Bone marrow (tissue), 2 donors: ENCODE data around the gene ITGB6.

Experiments
- DNase-seq, 2 donors: peaks; one replicate each; lab custom pipeline; 2025; lab: John Stamatoyannopoulos, UW

The ITGB6 gene

DNA sequence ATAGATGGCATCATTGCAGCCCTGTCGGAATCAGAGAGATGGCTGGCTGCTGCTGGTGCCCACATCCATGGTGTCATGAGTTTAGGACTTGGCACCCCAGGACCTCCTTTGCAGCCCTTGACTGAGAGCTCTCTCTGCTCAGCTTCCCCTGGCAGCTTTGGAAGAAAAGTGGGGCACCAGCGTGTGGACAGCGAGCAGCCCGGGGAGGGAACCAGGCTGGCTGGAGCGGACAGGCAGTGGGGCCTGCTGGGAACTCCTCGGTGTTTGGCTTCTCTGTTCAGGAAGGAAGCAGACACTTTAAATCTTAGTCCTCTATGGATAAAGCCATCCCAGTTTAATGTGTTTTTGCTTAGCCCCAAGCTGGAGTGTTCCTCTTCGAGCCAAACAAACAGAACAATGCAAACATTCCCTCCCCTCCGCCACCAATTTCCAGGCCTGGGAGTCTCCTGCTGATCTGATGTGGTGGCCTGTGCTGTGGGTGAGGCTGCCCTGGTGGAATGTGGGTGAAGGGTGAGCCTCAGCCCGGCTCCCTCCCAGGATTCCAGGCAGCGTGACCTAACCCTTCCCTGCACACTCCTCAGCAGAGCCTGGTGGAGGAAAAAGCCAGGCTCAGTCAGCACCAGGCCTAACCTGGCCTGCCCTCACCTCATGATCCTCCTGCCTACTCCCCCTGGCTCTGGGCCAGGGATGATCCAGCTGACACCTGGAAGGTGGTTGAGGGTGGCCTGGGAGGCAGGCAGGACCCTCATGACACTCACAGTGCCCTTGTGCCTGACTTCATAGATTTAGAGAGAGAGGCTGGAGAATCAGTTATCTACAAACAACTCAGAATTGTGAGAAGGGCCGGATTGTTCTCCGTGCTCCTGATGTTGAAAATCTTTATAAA, 21.6 kb upstream of the ITGB6 start:
- no peak for DNase-seq

GRCh38 chr2:160220545-160221009, 20.5 kb upstream of the ITGB6 start:
- no peak for DNase-seq

- no peak for DNase-seq
Measured at GRCh38 chr2:160220026-160220425, 20.0 kb upstream of the ITGB6 start.

GRCh38 chr2:160214461-160215445, 14.7 kb upstream of the ITGB6 start:
- no peak for DNase-seq

DNA sequence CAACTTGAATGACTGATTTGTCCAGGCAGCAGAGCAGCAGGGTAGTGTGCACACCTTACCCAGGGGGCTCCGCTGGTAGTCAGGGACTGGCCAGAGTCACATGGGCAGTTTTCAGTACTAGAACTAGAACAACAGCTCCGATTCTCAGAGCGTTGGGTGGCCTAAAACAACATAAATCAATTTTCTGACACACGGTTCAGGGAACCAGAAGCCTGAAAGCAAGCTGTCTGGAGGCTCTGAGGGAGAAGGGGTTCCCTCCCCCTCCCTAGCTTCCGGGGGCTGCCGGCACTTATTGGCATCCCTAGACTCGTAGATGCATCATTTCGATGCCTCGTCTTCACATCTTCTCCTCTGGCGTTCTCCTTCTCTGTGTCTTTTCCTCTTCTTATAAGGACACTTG, 13.4 kb upstream of the ITGB6 start:
- DNase-seq = no peak

- DNase-seq = peak; percentile 44 to 49
Measured at GRCh38 chr2:160210599-160211138, 10.6 kb upstream of the ITGB6 start.

GRCh38 chr2:160209516-160209856, 9.4 kb upstream of the ITGB6 start:
- DNase-seq = no peak

DNA sequence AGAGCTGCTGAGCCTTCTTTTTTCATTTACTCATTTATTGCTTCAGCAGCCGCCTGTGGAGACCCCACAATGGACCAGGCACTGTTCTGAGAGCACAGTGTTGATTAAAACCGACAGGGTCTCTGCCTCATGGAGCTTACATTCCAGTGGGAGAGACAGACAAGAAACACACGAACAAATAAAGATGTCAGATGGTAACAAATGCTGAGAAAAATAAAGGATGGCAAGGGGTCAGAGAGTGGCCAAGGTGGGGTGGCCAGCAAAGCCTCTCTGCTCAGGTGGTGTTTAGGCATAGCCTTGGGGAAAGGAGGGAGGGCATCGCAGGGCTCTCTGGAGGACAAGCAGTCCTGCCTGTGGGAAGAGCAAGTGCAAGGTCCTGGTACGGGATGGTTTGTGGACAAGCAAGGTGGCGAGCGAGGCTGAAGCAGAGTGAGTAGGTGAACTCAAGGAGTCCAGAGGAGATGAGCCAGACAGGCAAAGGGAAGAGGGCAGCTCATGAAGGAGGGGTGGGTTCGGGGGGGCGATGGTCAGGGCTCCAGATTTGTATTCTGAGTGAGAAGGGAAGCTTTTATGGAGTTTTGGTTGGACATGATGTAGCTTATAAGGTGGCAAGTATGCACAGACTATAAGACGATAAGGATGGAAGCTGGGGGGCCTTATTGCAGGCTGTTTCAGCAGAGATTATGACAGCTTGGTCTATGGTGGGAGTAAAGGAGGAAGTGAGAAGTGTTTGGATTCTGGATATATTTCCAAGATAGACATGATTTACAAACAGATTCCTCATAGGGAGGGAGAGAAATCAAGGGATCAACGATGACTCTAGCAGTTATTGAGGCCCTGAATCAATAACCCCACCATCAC, 8.8 kb upstream of the ITGB6 start:
- no peak for DNase-seq

DNA sequence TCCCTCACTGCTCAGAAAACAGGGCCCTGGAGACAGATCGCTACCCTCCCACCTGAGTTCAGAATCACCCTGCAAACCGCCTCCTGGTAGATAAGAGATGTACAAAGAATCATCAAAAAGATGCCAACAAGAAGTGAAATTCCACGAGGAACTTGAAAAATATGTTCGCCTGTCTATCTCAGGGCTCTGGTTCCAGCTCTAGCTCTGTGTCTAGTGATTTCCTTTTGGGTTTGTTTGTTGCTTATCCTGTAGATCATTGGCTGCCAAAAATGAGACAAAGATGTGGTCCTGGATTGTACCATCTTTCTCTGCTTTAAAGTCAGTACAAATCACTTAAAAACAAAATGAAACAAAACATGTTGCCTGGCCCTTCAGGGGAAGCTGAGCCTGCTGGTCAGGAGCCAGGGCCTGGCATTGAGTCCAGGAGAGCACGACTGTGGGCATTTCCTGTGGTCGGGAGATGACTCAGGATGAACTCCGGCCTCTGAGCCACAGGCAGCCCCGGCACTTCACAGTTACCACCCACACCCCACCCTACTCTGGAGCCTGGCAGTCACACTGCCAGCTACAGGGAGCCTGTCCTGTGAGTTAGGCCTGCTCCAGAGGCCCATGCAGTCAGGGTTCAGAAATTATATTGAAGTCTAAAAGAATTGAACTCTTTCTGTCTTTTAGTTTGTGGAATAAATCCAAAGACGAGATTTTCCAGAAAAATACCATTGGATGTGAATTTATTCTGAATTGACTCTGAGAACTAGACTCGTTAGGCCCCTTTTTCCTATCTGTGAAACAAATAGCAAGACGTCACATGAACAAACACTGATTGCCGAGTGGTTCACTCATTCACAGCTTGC, 8.0 kb upstream of the ITGB6 start:
- DNase-seq = peak in 1 of 2 donors; percentile 20

DNA sequence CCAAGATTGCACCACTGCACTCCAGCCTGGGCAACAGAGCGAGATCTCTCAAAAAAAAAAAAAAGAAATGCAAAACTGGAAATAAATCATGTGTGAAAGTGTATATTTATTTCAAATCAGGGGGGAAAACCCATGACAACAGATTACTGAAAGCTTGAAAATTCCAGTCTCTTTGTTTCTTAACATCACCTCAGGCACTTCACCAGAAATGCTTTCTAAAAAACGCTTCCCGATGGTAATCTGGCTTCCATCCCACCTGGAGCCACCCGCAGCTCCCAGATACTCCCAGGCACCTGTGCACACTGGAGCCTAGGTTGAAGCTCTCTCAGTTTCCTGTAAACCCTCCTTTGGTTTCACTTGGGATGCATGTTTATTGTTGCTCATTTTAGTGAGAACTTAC, 7.2 kb upstream of the ITGB6 start:
- no peak for DNase-seq

DNA sequence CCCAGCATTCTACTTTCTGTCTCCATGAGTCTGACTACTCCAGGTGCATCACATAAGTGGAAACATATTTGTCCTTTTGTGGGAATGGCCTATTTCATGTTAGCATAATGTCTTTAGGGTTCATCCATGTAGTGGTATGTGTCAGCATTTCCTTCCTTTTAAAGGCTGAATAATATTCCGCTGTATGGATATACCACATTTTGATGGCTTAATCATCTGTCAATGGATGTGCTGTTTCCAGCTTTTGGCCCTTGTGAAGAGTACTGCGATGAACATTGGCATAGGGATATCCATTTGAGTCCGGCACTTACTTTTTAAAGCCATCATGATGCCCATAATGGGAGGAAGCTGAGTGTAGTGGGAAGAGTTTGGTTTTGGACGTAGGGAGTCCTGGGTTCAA, 6.4 kb upstream of the ITGB6 start:
- no peak for DNase-seq

GRCh38 chr2:160205505-160205904, 5.4 kb upstream of the ITGB6 start:
- DNase-seq = no peak

- no peak for DNase-seq
Measured at GRCh38 chr2:160203422-160203821, 3.4 kb upstream of the ITGB6 start.

GRCh38 chr2:160203007-160203406, 2.9 kb upstream of the ITGB6 start:
- no peak for DNase-seq

DNA sequence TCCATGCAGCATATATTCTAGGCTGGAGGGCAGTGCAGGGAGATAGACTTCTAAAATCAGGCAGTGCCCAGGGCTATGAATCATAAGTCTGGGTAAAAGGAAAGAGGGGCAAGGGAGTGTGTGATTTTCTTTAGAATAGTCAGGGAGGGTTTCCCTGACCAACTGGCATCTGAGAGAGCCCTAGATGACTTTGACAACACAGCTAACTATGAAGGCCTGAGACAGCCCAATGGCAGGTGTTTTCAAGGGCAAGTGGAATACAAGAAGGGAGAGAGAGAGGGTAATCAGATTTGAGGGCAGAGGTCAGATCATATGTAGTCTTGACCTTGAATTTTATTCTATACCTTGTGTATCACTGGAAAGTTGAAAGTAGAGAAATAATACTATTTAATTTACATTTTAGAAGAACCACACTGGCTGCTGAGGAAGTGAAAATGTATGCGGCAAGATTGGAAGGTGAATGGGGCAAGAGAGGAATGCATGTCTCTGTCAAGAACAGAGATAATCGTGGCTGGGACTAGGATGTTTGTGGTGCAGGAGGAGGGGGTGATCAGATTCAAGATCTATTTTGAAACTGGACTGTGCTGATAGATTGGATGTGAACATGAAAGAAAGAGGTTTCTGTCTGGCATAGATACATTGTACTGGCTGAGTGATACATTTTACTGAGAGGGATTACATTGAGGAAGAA, 1.9 kb upstream of the ITGB6 start:
- no peak for DNase-seq

DNA sequence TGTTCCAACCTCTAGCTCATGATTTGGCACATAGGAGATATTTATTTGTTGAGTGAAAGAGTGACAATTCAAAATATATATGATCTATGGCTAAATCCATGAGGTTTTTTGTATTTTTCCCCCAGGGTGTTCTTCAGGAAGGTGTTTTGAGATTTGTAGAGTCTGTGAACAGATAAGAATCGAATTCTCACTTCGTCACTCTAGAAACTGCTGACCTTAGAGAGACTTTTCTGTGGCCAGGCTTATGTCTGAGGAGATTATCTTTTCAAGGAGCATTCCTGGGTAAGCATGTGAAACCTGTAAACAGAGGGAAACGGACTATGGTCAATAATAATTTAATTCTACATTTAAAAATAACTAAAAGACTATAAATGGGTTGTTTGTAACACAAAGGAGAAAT, 849 bp upstream of the ITGB6 start:
- no peak for DNase-seq

DNA sequence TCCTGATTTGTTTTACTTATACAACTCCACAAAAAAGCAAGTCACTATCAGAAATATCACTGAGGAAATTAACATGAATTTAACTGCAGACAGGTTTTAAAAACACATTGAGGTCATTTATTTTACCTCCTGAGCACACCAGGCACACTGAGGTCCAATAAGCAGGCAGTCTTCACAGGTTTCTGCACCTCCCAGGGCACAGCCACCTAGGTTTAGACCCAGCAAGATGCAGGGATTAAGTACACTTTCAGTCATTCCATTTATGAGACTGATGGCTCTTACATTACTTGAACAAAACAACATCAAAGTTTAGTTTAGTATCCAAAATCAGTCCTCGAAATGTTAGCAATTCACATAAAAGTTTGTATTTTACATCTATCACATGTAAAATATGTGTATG, 1.0 kb downstream of the ITGB6 start:
- no peak for DNase-seq

DNA sequence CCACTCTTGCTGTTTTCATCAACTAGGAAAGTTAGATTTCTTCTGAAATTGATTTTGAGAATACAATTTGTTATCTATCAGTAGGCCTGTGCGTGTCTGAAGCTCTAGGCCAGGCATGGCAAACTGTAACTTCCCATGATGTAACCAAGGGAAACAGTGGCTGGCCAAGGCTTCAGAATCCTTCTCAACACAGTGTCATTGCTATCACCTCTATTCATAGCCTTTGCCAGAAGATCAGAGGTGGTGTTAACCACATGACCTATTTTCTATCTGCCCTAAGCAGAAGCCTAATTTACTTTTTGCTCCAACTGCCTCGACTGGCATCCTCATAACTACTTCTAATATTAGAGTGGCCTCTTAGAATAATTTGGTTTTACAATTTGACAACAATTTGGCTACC, 2.5 kb downstream of the ITGB6 start:
- DNase-seq = no peak

DNA sequence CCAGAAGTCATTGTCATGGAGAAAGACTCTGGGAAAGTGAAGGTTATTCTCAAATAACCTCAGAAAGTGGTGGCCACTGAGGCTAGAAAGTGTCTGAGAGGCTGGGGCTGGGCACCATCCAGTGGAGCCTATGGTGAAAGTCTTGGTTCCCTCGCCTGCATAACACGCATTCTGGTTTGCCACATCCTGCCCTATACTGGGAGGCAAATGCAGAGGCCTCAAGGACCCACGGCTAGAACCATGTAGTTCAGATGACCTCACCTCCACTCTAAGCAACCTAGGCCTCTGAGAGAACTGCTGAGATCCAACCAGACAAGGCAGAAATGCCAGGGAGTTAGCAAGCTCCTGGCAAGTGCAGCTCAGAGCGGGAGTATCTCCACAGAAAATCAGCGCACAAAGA, 5.1 kb downstream of the ITGB6 start:
- no peak for DNase-seq

DNA sequence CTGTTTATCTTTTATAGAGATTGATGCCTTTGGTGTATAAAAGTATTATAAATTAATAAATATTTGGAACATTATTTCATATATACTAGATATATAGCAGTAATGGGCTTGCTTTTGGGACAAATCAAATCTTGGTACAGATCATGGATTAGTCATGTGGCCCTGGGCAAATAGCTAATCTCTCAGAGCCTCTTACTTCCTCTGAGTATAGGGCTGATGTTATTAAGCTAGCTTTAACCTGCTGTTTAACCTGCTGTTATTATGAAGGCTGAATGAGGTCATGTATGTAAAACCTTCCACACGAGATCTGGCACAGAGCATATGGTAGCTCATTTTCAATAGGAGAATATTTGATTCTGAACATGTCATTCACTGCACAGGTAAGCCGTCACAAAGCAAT, 5.7 kb downstream of the ITGB6 start:
- no peak for DNase-seq
